NOMO-1 treated with DMSO at 0.1 percent for 48 hours (cell line): ENCODE results near the gene FHIT.

Experiments
- DNase-seq: peaks from one replicate; lab custom pipeline; 2025; ENCODE audit not compliant: unreplicated experiment; lab: John Stamatoyannopoulos, UW

Gene FHIT

DNA sequence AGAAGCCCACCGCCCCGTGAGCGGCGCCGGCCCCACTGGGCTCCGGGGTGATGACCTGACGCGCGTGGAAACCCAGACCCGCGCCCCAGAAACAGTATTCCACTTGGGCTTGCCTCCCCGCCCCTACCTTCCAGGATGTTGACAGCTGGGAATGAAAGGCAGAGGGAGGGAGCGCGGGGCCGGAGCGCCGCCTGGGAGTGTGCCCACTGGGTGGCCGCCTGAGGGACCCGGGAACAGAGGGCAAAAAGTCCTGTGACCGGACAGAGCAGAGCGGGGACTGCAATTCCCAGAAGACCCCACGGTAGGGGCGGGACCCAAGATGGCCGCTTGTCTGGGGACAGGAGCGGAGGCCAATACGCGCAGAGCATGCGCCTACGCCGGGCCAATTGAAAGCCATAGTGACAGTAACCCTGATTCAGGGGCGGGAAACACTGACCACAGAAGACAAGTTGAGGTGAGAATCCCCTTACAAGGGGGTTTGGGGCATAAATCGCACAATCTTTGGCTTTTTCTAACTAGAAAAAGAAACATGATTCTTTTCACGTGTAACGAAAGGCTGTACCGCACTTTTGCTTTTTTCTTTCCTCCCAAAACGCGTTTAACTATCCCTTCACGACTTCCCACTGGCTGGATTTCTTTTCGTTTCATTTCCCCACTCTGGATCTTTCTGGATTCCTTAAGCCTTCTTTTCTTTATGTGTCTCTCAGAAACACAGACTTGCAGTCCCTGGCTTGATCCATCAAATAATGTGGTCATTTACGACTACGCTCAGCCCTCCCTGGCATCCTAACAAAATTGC lies at the start of gene FHIT:
TSS of gene FHIT (minus strand) at position 279 of the 799 bp plus-strand sequence.
- peak; percentile 92 for DNase-seq

DNA sequence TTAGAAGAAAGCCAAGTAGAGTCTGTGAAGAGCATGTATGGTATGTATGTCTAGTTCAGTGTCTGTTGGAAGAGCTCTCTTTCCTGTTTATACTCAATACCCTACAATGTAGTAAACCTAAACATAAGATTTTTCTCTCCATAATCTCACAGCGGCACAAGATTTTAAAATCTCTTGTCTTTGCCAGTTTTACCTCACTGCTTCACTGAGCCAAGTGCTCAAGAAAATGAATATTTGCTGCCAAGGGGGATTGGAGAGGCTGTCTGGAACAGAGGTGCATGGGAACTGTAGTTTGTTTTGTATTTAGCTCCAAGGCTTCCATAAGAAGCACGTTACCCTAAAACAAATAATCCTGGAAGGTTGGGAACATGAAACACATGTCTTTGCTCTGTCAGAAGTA lies 49.5 kb upstream of the FHIT start:
- DNase-seq: no peak

DNA sequence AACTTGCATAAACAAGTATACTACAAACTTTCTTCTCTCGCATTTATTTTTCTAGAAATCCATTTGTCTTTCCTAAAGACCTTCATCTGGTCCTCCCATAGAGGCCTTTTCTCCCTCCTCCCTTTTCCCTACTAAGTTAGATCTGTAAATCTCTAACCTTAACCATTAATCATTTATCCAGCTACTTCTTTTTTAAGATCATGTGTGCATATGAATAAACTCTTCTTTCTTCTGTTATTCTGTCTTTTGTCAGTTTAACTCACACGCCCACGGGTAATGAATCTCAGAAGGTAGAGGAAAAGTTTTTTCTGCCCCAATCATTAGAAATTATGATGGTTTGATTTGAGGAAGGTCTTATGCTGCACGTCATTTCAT lies 48.7 kb upstream of the FHIT start:
- no peak for DNase-seq

DNA sequence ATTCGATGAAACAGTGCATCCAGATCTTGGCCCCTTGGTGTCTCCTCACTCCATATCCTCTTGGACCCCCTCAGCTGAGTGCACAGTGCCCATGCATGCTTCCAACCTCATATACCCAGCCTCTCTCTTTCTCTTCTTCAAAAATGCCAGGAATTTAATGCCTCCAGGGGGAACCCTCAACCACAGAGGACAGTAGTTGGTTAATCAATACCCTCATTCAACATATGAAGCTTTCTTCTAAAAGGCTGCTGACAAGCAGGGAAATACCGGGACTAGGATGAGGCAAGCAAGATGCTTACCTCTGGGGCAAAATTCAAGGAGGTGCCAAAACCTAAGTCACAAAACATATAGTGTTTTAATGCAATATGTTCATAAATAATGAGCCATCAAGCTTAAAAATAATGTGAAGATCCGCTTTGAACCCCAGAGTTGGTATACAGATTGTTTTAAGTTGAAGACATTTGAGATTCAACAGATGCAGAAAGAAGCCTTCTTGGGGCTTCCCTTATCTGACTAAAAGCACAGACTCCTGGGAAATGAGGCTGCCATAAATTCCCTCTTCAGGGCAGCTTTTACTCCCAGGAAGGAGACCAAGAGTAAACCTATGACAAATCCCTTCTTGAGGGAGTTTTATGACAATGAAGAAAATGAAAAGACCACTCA lies 48.2 kb upstream of the FHIT start:
- DNase-seq: no peak

DNA sequence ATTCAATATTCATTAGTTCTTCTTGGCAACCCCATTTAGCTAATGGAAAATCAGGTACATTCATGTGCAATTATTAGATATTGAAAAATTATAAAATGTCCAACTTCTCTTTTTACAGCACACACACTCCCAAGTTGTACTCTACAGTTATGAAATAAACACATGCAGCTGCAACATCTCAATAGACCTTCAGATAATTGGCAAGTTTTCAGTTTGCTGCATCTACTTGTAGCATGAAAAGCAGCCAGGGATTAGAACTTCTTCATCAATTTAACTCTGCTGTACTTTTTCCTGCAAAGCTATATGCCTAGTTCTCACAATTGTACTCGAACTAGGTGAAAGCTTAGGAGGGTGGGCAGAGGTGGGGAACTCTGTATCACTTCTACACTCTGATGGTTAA lies 46.6 kb upstream of the FHIT start:
- no peak for DNase-seq

DNA sequence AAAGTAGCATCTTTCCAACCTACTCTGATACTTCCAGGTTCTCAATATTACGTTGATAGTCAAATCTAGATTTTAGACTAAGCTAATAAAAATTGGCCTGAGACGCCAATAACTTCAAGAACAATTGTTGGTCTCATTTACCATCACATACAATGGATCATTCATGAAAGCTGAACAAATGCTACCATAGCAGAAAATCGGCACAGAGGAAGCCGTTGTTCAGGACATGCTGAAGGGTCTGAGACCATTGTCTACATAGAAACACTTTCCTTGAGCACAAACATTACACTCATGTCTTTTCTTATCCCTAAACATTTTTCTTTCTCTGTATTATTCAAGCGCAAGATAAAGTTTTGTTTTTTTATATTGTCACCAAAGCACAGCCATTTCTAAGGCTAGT lies 37.2 kb upstream of the FHIT start:
- no peak for DNase-seq

DNA sequence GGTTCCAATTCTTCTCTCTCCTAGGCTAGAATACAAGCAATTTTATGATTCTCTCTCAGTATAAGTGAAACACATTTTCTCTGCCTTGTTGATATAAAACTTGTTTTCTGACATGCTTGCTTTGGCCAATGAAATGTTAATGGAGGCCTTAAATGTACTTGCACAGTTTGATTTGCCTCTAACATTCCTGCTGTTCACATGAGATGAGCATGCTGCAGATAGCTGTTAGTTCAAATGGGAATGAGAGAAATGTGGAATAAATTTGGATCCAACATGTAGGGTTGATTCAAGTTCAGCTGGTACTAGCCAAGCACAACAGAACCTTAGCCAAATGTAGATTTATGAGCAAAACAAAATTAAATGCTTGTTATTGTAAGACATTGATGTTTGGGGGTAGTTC lies 32.6 kb upstream of the FHIT start:
- DNase-seq: no peak

DNA sequence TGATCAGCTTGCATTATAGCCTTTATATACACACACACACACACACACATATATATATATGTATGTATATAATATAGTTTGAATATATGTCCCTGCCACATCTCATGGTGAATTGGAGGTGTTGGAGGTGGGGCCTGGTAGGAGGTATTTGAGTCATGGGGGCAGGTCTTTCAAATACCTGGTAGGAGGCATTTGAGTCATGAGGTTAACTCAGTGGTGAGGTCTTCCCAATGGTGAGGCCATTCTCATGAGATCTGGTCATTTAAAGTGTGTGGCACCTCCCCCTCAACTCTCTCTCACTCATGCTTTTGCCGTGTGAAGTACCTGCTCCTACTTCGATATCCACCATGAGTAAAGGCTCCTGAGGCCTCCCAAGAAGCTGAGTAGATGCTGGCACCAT lies 27.5 kb upstream of the FHIT start:
- no peak for DNase-seq

DNA sequence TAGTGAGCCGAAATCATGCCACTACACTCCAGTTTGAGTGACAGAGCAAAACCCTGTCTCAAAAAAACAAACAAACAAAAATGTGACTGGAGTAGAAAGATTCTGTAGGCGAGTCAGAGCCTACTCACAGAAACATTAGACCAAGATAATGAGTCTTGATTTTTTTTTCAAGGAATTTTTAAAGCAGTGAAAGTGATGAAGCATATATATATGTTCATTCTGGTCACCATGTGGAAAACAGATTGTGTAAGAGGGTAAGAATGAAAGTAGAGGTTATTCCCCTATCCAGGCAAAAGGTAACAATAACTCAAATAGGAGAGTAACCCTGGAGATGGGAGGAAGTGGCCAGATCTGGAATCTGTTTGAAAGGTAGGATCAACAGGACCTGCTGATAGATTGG lies 26.2 kb upstream of the FHIT start:
- DNase-seq: no peak

DNA sequence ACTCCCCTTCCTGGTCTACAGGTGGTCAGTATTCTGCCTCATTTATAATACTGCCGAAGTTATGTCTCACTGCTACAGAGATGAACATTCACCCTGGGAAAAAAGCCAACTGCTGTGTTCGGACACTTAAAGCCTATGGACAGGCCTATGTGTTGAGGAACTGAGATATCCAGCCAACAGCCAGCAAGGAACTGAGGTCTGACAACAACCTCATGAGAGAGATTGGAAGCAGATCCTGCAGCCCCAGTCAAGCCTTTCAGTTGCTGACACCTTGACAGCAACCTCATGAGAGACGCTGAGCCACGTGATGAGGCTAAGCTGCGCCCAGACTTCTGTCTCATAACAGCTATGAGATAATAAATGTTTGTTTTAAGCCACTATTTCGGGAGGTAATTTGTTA lies 18.2 kb upstream of the FHIT start:
- no peak for DNase-seq

DNA sequence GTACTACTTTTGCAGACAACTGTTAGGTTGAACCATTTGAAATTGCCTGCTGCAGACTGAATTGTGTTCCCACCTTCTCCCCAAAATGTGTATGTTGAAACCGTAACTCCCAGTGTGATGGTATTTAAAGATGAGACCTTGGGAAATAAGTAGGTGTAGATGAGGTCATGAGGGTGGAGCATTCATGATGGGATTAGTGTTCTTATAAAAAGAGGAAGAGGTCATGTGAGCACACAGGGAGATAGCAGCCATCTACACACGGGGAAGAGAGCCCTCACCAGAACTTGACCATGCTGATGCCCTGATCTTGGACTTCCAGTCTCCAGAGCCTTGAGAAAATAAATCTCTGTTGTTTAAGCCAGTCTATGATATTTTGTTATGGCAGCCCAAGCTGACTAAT lies 17.4 kb upstream of the FHIT start:
- peak; percentile 22 for DNase-seq

DNA sequence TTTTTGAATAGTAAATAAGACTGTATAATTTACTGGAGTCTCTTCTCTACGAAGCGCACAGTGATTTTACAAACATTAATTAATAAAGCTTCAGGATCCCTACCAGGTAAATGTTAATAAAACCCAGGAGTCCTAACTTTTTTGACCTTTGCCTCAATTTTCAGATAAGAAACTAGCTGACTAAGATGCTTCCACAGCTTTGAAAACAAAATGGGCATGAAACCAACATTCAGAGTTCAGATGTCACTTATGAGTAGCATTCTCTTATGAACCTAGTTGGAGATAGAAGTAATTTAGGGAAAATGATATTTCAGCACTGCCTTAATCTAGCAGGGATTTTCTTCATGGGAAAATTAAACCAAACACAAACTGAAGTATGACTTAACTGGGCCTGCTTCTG lies 13.0 kb upstream of the FHIT start:
- no peak for DNase-seq

DNA sequence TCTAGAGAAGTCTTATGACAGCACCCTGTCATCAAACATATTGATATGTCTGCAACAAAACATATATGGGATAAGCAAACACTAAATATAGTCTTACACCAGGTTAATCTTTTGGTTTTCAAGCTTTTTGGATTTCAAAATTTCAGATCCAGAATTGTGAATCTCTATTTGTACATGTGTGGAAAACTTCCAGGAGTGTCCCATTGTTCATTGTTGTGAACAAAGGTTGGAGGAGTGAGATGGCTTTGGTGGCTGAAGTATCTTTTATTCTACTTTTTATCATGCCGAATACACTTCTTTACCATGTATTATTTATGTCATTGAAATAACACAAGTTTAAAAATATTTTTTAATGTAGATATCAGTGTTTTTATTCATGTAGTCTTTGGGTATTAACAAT lies 5.9 kb upstream of the FHIT start:
- DNase-seq: no peak

DNA sequence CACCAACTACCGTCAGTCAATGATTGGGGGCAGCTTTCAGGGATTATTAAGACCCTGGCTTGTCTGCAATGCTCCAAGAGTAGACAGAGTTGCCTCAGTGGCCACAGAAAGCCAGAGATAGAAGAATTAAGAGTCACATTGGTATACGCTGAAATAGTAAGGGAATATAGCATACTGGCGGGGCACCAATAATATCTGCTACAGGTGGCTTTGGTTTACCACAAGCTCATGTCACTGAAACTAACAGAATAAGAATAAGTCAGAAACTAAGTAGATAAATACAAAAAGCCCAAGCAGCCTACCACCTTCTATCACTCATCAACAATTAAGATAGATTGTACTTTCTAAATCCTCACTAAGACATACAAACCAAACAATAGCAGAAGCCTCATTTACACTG lies 2.5 kb upstream of the FHIT start:
- DNase-seq: no peak

DNA sequence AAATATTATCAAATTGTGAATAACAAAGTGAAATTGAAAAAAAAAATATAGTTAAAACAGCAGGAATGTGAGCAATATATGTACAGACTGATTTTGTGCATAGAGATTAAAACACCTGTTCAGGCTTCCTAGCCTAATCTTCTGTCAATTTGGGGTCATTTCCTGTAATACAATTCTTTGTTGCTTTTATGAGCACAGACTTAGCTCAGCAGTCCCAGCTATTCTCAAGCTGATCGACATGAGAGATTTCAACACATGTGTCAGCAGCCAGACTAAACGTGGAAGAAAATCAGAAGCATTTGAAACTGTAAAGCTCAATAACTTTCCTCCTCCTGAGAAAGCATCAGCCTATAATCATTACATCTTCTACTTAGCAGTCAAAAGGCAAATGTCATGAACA lies 1.6 kb upstream of the FHIT start:
- no peak for DNase-seq

DNA sequence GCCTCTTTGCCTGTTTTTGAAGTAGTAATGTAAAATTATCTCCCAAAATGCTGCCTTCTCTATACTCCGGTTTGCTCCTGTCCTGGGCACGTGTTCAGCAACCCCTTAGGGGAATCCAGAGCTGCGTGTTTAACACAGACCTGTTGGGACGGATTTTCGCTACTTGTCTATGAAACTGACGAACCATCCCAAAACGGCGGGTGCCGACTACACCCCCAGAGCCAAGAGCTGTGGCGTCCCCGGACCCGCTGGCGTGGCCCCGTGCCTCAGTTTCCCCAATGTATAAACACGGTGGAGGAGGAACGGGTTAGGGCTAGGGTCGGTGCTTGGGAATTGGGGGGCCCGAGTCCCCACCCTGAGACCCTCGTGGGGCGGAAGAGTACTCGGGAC lies 473 bp downstream of the FHIT start:
- DNase-seq: no peak

DNA sequence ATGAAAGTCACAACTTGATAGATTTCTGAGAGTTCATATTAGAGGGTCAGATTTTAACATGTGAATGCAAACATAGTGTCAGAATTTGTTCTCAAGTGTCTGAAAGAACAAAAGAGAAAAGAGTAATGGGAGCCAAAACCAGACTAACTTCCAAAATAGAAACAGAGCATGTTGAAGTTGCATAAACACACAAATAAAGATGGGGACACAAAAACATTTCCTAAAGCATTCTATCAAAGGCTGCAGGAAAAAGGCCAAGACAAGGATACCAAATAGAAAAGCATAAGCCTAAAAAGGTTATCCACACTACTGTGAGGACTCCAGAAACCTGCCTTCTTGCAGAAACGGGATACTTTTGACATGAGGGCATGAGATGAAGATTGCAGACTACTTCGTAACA lies 2.8 kb downstream of the FHIT start:
- no peak for DNase-seq

DNA sequence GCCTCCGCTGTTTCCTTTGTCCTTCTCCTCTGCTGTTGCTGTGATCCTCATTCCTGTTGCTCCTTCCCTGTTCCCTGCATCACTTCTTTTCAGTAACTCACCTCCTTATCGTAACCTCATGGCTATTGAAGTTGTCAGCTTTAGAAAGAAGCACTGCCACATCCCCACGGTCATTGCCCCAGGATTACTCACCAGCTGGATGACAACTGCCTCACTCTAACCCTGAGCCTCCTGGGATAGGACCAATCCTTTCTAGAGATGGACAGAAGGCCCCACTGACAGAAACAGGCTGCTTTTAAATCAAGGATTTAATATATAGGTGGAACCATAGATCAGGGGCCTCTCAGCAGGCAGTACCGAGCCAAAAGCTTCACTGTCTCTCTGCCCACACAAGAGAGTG lies 4.1 kb downstream of the FHIT start:
- no peak for DNase-seq

DNA sequence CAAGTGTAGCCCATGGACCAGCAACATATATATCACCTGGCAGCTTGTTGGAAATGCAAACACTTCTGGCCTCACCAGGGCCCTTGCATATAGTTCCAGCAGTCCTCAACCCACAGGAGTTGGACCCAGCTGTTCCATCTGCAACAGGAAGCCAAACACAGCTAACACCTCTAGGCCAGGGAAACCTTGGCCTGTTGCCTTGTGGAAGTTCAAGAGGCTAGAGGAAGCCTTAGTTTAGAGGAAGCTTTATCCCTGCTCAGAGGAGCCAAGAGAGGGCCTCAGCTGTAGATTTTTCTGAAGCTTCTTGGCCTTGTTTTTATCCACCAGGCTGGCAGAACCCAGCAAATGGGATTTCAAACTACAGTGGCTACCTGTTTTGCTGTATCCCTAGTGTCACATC lies 11.4 kb downstream of the FHIT start:
- DNase-seq: no peak

DNA sequence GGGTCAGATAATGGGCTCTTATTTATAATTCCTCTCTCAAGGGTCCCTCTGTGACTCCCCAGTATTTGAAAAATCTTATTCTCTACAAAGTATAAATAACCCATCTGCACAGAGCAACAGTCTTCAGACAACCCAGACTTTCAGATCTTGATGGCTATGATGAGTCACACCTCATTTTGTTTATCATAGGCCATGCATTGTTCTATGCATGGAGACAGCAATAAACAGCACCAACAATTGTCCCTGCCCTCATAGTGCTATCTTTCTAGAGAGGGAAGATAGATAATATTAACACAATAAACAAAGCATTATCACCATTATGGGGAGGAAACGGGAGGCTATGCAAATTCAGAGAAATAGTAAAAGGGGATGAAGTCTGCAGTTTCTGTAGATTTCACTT lies 13.4 kb downstream of the FHIT start:
- no peak for DNase-seq

DNA sequence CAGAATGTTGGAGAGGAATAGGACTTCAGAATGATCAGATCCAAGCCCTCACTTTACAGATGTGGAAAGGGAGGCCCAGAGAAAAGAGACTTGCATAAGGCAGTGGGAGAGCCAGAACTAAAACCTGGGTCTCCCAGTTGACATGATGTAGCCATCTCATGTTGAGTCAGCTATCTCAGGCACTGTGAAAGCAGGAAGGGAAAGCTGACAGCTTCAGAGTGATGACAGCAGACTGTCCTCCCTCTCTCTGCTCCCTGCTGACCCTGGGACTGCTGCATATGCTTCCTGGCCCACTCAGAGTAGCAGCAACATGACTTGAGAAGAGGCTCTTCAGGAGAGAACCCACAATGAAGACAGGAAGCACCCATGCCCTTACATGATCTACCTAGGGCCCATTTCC lies 14.7 kb downstream of the FHIT start:
- no peak for DNase-seq

DNA sequence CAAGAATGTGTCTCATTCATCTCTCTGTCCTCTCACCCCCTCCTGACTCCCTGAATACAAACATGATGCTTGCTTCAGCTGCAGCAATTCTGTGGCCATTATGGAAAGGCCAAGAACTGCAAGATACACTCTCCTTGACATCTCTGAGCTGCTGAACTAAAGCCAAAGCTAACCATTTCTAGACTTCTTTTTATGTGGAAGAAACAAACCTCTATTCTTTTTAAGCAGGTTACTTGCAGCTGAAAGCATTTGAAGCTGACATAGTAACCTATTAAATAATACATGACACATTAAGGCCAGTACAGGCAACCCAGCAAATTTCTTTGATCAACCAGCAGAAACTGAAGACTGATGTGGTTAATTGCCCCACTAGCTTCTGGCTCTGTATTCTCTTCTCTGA lies 17.5 kb downstream of the FHIT start:
- DNase-seq: no peak

DNA sequence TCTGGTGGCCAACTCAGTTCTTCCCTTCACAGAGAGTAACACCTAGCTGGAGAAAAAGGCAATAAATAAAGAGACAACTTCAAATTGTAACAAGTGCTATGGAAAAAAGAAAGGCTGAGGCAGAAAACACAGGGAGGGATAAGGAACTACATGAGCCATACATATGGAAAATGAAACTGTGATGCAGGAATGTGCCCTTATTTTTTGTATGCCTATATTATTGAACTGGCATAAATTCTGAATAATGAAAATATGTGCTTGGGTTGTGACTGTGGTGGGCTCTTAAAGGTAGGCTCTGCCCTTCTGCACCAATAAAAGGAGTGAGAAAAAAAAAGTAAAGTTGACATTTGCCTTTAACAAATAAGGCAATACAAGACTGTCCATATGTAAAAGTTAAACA lies 19.6 kb downstream of the FHIT start:
- no peak for DNase-seq
